PC-9 (cell line): ENCODE results near the gene PACRG.

Source experiments
- EZH2 ChIP-seq: fragments of 200-600 bp; sonication (generic); IDR thresholded peaks from 2 replicates; pipeline ENCODE4 v1.8.0; 2017; ENCODE audit warnings: antibody characterized with exemption, low read depth
- TF ChIP-seq, protein P1 (sequence below): fragments of 200-600 bp; sonication (generic); conservative IDR thresholded peaks from 2 replicates; pipeline ENCODE4 v1.6.1; 2017; ENCODE audit warnings: mixed run types, antibody characterized with exemption, mild to moderate bottlenecking, moderate library complexity

DNA sequence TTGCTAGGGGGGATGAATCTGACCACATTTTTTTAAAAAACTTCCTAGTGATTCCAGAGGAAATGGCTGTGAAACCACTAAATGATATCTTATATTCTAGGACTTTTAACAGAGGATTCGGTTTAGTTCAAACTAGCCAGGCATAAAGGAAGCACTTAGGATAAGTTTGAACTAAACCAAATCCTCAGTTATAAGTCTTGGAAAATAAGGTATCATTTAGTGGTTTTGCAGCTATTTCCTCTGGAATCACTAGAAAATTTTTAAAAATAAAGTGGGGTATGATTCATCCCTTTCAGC lies 358.8 kb downstream of the PACRG start:
- TF ChIP-seq, protein P1, sequence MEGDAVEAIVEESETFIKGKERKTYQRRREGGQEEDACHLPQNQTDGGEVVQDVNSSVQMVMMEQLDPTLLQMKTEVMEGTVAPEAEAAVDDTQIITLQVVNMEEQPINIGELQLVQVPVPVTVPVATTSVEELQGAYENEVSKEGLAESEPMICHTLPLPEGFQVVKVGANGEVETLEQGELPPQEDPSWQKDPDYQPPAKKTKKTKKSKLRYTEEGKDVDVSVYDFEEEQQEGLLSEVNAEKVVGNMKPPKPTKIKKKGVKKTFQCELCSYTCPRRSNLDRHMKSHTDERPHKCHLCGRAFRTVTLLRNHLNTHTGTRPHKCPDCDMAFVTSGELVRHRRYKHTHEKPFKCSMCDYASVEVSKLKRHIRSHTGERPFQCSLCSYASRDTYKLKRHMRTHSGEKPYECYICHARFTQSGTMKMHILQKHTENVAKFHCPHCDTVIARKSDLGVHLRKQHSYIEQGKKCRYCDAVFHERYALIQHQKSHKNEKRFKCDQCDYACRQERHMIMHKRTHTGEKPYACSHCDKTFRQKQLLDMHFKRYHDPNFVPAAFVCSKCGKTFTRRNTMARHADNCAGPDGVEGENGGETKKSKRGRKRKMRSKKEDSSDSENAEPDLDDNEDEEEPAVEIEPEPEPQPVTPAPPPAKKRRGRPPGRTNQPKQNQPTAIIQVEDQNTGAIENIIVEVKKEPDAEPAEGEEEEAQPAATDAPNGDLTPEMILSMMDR, result no peak
- TF ChIP-seq EZH2, result no peak
